ENCODE results near the gene ARHGAP19. TPM values are rescaled to one million over a fixed set of nuclear protein-coding genes. Genes with fewer than 3 reads are reported as not detected.

ARHGAP19 gene
- total RNA-seq, 1 experiment from 2014 or later = 59.0 TPM

GRCh38 chr10:97325754-97326153 lies 33.3 kb upstream of the ARHGAP19 start:
- H3K36me3 ChIP-seq (ENCODE audit: insufficient read depth, low read length, poor library complexity, severe bottlenecking) = no peaks in the 10 kb centered on the region
- intact Hi-C loops (cut with micrococcal nuclease; ENCODE audit: unreplicated experiment) = no loop called here
- TF ChIP-seq EZH2 (IDR thresholded peaks at IDR 0.05; ENCODE audit: borderline replicate concordance, low read depth, low read length, poor library complexity, severe bottlenecking) = no peak
- TF ChIP-seq, protein P1, sequence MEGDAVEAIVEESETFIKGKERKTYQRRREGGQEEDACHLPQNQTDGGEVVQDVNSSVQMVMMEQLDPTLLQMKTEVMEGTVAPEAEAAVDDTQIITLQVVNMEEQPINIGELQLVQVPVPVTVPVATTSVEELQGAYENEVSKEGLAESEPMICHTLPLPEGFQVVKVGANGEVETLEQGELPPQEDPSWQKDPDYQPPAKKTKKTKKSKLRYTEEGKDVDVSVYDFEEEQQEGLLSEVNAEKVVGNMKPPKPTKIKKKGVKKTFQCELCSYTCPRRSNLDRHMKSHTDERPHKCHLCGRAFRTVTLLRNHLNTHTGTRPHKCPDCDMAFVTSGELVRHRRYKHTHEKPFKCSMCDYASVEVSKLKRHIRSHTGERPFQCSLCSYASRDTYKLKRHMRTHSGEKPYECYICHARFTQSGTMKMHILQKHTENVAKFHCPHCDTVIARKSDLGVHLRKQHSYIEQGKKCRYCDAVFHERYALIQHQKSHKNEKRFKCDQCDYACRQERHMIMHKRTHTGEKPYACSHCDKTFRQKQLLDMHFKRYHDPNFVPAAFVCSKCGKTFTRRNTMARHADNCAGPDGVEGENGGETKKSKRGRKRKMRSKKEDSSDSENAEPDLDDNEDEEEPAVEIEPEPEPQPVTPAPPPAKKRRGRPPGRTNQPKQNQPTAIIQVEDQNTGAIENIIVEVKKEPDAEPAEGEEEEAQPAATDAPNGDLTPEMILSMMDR (conservative IDR thresholded peaks at IDR 0.05; ENCODE audit: low read depth, low read length) = no peak
- ChIA-PET POLR2A (ENCODE audit: low non-redundant PET) (no interaction called here), CTCF (no interaction called here)
- H3K27me3 ChIP-seq (replicated peaks; ENCODE audit: insufficient read depth, low read depth, low read length, poor library complexity) = peaks cover 10% of the 10 kb centered on the region
- H3K9me3 ChIP-seq (ENCODE audit: low read depth, low read length, poor library complexity, severe bottlenecking) = no peaks in the 10 kb centered on the region
- no peaks in the 10 kb centered on the region for H3K4me1 ChIP-seq (ENCODE audit: insufficient read depth, low read length, poor library complexity, severe bottlenecking)
- BruUV-seq (replicated peaks) = no TSS peak
- no peak for DNase-seq (ENCODE audit: low spot score)
- H3K4me3 ChIP-seq (ENCODE audit: low read depth, low read length, poor library complexity, severe bottlenecking) = no peak overlapping the region
- H3K27ac ChIP-seq (ENCODE audit: low read depth, low read length, poor library complexity, severe bottlenecking) = no peak overlapping the region

DNA sequence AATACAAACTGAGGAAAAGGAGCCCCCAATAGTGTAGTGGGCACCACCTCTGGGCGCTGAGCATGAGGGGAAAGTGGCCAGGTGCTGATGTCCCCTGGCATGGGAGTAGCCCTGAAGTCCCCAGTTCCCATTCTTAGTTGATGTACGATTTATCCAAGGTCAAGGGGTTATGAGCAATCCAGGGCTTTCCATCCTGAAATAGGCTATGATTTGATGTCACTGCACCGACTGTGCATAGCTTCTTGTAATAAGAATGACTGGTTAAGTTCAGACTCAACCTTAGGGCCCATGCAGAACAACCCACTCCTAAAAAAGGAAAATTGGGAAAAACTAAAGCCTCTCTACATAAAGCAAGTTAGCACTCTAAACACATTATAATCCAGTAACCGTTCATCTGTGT lies 31.1 kb upstream of the ARHGAP19 start:
- no peaks in the 10 kb centered on the region for H3K4me1 ChIP-seq (ENCODE audit: insufficient read depth, low read length, poor library complexity, severe bottlenecking)
- H3K27ac ChIP-seq (ENCODE audit: low read depth, low read length, poor library complexity, severe bottlenecking) = no peak overlapping the region
- H3K36me3 ChIP-seq (ENCODE audit: insufficient read depth, low read length, poor library complexity, severe bottlenecking) = no peaks in the 10 kb centered on the region
- ChIA-PET CTCF (no interaction called here), POLR2A (ENCODE audit: low non-redundant PET) (no interaction called here)
- no TSS peak for BruUV-seq (replicated peaks)
- intact Hi-C loops (cut with micrococcal nuclease; ENCODE audit: unreplicated experiment) = no loop called here
- no peak overlapping the region for H3K4me3 ChIP-seq (ENCODE audit: low read depth, low read length, poor library complexity, severe bottlenecking)
- no peak for DNase-seq (ENCODE audit: low spot score)
- H3K27me3 ChIP-seq (replicated peaks; ENCODE audit: insufficient read depth, low read depth, low read length, poor library complexity) = peaks cover 21% of the 10 kb centered on the region
- TF ChIP-seq EZH2 (IDR thresholded peaks at IDR 0.05; ENCODE audit: borderline replicate concordance, low read depth, low read length, poor library complexity, severe bottlenecking) = no peak
- TF ChIP-seq, protein P1 (conservative IDR thresholded peaks at IDR 0.05; ENCODE audit: low read depth, low read length) = no peak
- no peaks in the 10 kb centered on the region for H3K9me3 ChIP-seq (ENCODE audit: low read depth, low read length, poor library complexity, severe bottlenecking)

GRCh38 chr10:97321804-97322190 lies 29.4 kb upstream of the ARHGAP19 start:
- intact Hi-C loops (cut with micrococcal nuclease; ENCODE audit: unreplicated experiment) = no loop called here
- H3K27ac ChIP-seq (ENCODE audit: low read depth, low read length, poor library complexity, severe bottlenecking) = no peak overlapping the region
- no TSS peak for BruUV-seq (replicated peaks)
- POLR2A ChIA-PET (ENCODE audit: low non-redundant PET) = no interaction called here
- no peak for DNase-seq (ENCODE audit: low spot score)
- no peaks in the 10 kb centered on the region for H3K36me3 ChIP-seq (ENCODE audit: insufficient read depth, low read length, poor library complexity, severe bottlenecking)
- no peak for TF ChIP-seq EZH2 (IDR thresholded peaks at IDR 0.05; ENCODE audit: borderline replicate concordance, low read depth, low read length, poor library complexity, severe bottlenecking)
- TF ChIP-seq, protein P1 (conservative IDR thresholded peaks at IDR 0.05; ENCODE audit: low read depth, low read length) = no peak
- H3K27me3 ChIP-seq (replicated peaks; ENCODE audit: insufficient read depth, low read depth, low read length, poor library complexity) = peaks cover 21% of the 10 kb centered on the region
- no peaks in the 10 kb centered on the region for H3K4me1 ChIP-seq (ENCODE audit: insufficient read depth, low read length, poor library complexity, severe bottlenecking)
- H3K4me3 ChIP-seq (ENCODE audit: low read depth, low read length, poor library complexity, severe bottlenecking) = no peak overlapping the region
- no peaks in the 10 kb centered on the region for H3K9me3 ChIP-seq (ENCODE audit: low read depth, low read length, poor library complexity, severe bottlenecking)
- CTCF ChIA-PET = no interaction called here

Data from A673 (cell line).